H1 (cell line): ENCODE data around the gene NT5C1B. TPM values are rescaled to one million over a fixed set of nuclear protein-coding genes. Genes with fewer than 3 reads are reported as not detected.
A peak's percentile ranks its signal among the peaks of the same experiment; 100 is the strongest.

Experiments
- CTCF ChIA-PET: fragments of 300-600 bp; sonication (Branson Sonifier 250); formaldehyde crosslinking; loops from one replicate; lab custom pipeline; 2021; ENCODE audit not compliant: partially characterized antibody; lab: Charles Lee
- POLR2A ChIA-PET: fragments of 300-600 bp; sonication (Branson Sonifier 250); formaldehyde crosslinking; loops from one replicate; lab custom pipeline; 2021; ENCODE audit warnings: inconsistent platforms; ENCODE audit not compliant: partially characterized antibody; lab: Charles Lee
- DNase-seq, 2 experiments: peaks; one replicate each; pipeline versions ENCODE4 v3.0.0 to v3.0.0-alpha.2; 2010 to 2022; ENCODE audit warnings: low spot score in 2 of 2, low read depth in 1 of 2, mixed read lengths in 1 of 2
- FAIRE-seq: peaks from 2 replicates; lab custom pipeline; 2011; peaks lifted over from hg19 to GRCh38; lab: Jason Lieb, UNC
- H2AFZ ChIP-seq: 2 replicates; pipeline ENCODE4 v1.8.1; 2012; ENCODE audit warnings: low read length, inconsistent platforms
- H2AK5ac ChIP-seq: 2 replicates; pipeline ENCODE4 v1.6.1; 2013; ENCODE audit warnings: low read depth, low read length
- H2BK120ac ChIP-seq: replicated peaks from 2 replicates; pipeline ENCODE3; 2013; ENCODE audit warnings: low read depth, low read length, inconsistent platforms
- H2BK12ac ChIP-seq: 2 replicates; pipeline ENCODE4 v1.6.1; 2013; ENCODE audit warnings: low read depth, low read length
- H2BK15ac ChIP-seq: 2 replicates; pipeline ENCODE4 v1.6.1; 2013; ENCODE audit warnings: low read length
- H2BK20ac ChIP-seq: 2 replicates; pipeline ENCODE4 v1.6.1; 2013; ENCODE audit warnings: low read length
- H2BK5ac ChIP-seq: 2 replicates; pipeline ENCODE4 v1.6.1; 2013; ENCODE audit warnings: low read depth, low read length
- H3K14ac ChIP-seq: 2 replicates; pipeline ENCODE4 v1.6.1; 2013; ENCODE audit warnings: inconsistent platforms; ENCODE audit not compliant: insufficient read length
- H3K18ac ChIP-seq: 2 replicates; pipeline ENCODE4 v1.6.1; 2013; ENCODE audit warnings: low read length; ENCODE audit errors: extremely low read depth
- H3K23ac ChIP-seq: 2 replicates; pipeline ENCODE4 v1.6.1; 2013; ENCODE audit warnings: inconsistent platforms; ENCODE audit not compliant: insufficient read length
- H3K23me2 ChIP-seq: 2 replicates; pipeline ENCODE4 v1.6.1; 2013; ENCODE audit warnings: low read depth, low read length
- H3K27ac ChIP-seq: 2 replicates; pipeline ENCODE4 v1.6.1; 2011; ENCODE audit warnings: low read depth, low read length, inconsistent platforms
- H3K27me3 ChIP-seq, 4 experiments: replicated peaks in 1 of 4; 1 replicate in 1 of 4; 2 replicates in 3 of 4; pipeline versions ENCODE4 v1.6.1 to v1.8.1; 2011 to 2013; ENCODE audit warnings: low read length in 3 of 4, mild to moderate bottlenecking in 3 of 4, inconsistent platforms in 2 of 4, mixed read lengths in 2 of 4, moderate library complexity in 1 of 4; ENCODE audit not compliant: control insufficient read depth in 3 of 4, insufficient read depth in 3 of 4; ENCODE audit errors: extremely low read depth in 1 of 4
- H3K36me3 ChIP-seq, 4 experiments: 2 replicates each; pipeline versions ENCODE4 v1.6.1 to v1.8.1; 2011 to 2013; ENCODE audit warnings: mild to moderate bottlenecking in 4 of 4, low read length in 3 of 4, moderate library complexity in 2 of 4, control low read depth in 1 of 4, inconsistent platforms in 1 of 4; ENCODE audit not compliant: insufficient read depth in 4 of 4, control insufficient read depth in 2 of 4
- H3K4ac ChIP-seq: replicated peaks from 2 replicates; pipeline ENCODE3; 2013; ENCODE audit warnings: low read length, low read depth, mixed read lengths, inconsistent platforms; ENCODE audit not compliant: insufficient read length
- H3K4me1 ChIP-seq, 4 experiments: replicated peaks in 1 of 4; 1 replicate in 1 of 4; 2 replicates in 3 of 4; pipeline versions ENCODE4 v1.6.1 to v1.8.1; 2011 to 2013; ENCODE audit warnings: low read length in 3 of 4, inconsistent platforms in 2 of 4, mixed read lengths in 1 of 4; ENCODE audit not compliant: insufficient read depth in 4 of 4, control insufficient read depth in 3 of 4
- H3K4me2 ChIP-seq, 2 experiments: 2 replicates each; pipeline versions ENCODE4 v1.6.1 to v1.8.1; 2011 to 2013; ENCODE audit warnings: low read depth in 2 of 2, low read length in 2 of 2, control low read depth in 1 of 2, inconsistent platforms in 1 of 2, mild to moderate bottlenecking in 1 of 2; ENCODE audit not compliant: insufficient read depth in 1 of 2
- H3K4me3 ChIP-seq, 4 experiments: fragments of 200-600, 300-600 bp in 1 of 4; sonication (generic), shearing (Covaris generic), sonication (Bioruptor Twin) in 1 of 4; 2 replicates each; pipeline versions ENCODE4 v1.5.1 to v1.8.1; 2011 to 2016; ENCODE audit warnings: low read length in 4 of 4, low read depth in 3 of 4, control low read depth in 2 of 4, inconsistent platforms in 2 of 4, mild to moderate bottlenecking in 2 of 4, mixed read lengths in 1 of 4, moderate library complexity in 1 of 4; ENCODE audit not compliant: insufficient read depth in 2 of 4; ENCODE audit errors: extremely low read depth in 1 of 4
- H3K56ac ChIP-seq: replicated peaks from 2 replicates; pipeline ENCODE3; 2013; ENCODE audit warnings: low read depth, mild to moderate bottlenecking, mixed read lengths, low read length, inconsistent platforms; ENCODE audit not compliant: insufficient read length
- H3K79me1 ChIP-seq: 2 replicates; pipeline ENCODE4 v1.6.1; 2013; ENCODE audit warnings: low read depth, low read length, control low read depth
- H3K79me2 ChIP-seq, 2 experiments: 2 replicates each; pipeline versions ENCODE4 v1.6.1 to v1.8.1; 2012 to 2013; ENCODE audit warnings: low read length in 2 of 2, mild to moderate bottlenecking in 2 of 2, inconsistent platforms in 1 of 2; ENCODE audit not compliant: insufficient read depth in 2 of 2, control insufficient read depth in 1 of 2
- H3K9ac ChIP-seq, 4 experiments: replicated peaks in 1 of 4; 1 replicate in 1 of 4; 2 replicates in 3 of 4; pipeline versions ENCODE4 v1.6.1 to v1.8.1; 2011 to 2013; ENCODE audit warnings: low read depth in 3 of 4, low read length in 3 of 4, control low read depth in 2 of 4, mild to moderate bottlenecking in 2 of 4, moderate library complexity in 2 of 4, inconsistent platforms in 1 of 4; ENCODE audit errors: extremely low read depth in 1 of 4
- H3K9me3 ChIP-seq, 2 experiments: 2 replicates each; pipeline versions ENCODE4 v1.6.1 to v1.8.1; 2012 to 2013; ENCODE audit warnings: mild to moderate bottlenecking in 2 of 2, moderate library complexity in 2 of 2, control low read depth in 1 of 2, inconsistent platforms in 1 of 2, low read depth in 1 of 2, low read length in 1 of 2, mixed read lengths in 1 of 2; ENCODE audit not compliant: insufficient read depth in 2 of 2
- H4K20me1 ChIP-seq, 2 experiments: replicated peaks in 1 of 2; 2 replicates each; pipeline versions ENCODE3 to v1.8.1; 2011 to 2013; ENCODE audit warnings: inconsistent platforms in 2 of 2, low read length in 2 of 2, mild to moderate bottlenecking in 1 of 2; ENCODE audit not compliant: insufficient read depth in 2 of 2, control insufficient read depth in 1 of 2
- H4K5ac ChIP-seq: 2 replicates; pipeline ENCODE4 v1.6.1; 2013; ENCODE audit warnings: low read length, low read depth, mixed read lengths, inconsistent platforms; ENCODE audit not compliant: insufficient read length
- H4K8ac ChIP-seq: 2 replicates; pipeline ENCODE4 v1.8.0; 2013; ENCODE audit warnings: mild to moderate bottlenecking, moderate library complexity, low read length, inconsistent platforms; ENCODE audit not compliant: insufficient read depth; ENCODE audit errors: extremely low read depth
- H4K91ac ChIP-seq: replicated peaks from 2 replicates; pipeline ENCODE3; 2013; ENCODE audit warnings: low read length, mixed read lengths, inconsistent platforms; ENCODE audit not compliant: insufficient read length
- ATF2 ChIP-seq: IDR thresholded peaks from 2 replicates; pipeline ENCODE4 v1.6.1; 2012; ENCODE audit warnings: low read length, inconsistent platforms
- CHD2 ChIP-seq: IDR thresholded peaks from 2 replicates; pipeline ENCODE4 v1.6.1; 2012; ENCODE audit warnings: low read length, improper control_type of control experiment
- FOSL1 ChIP-seq: IDR thresholded peaks from 2 replicates; pipeline ENCODE4 v1.6.1; 2011; ENCODE audit warnings: mild to moderate bottlenecking, low read depth, low read length, moderate library complexity; ENCODE audit not compliant: insufficient read depth
- MAX ChIP-seq: IDR thresholded peaks from 2 replicates; pipeline ENCODE4 v1.6.1; 2012; ENCODE audit warnings: inconsistent platforms
- NANOG ChIP-seq: IDR thresholded peaks from 2 replicates; pipeline ENCODE4 v1.6.1; 2011; ENCODE audit warnings: low read length, low read depth, mild to moderate bottlenecking, inconsistent platforms; ENCODE audit not compliant: insufficient read depth, poor library complexity, severe bottlenecking
- SIX5 ChIP-seq: IDR thresholded peaks from 2 replicates; pipeline ENCODE4 v1.6.1; 2011; ENCODE audit warnings: mild to moderate bottlenecking, low read depth, low read length
- SP1 ChIP-seq: IDR thresholded peaks from 2 replicates; pipeline ENCODE4 v1.6.1; 2011; ENCODE audit warnings: low read depth, low read length
- SP2 ChIP-seq: IDR thresholded peaks from 2 replicates; pipeline ENCODE4 v1.6.1; 2012; ENCODE audit warnings: mild to moderate bottlenecking, low read length, inconsistent platforms
- TEAD4 ChIP-seq: IDR thresholded peaks from 2 replicates; pipeline ENCODE4 v1.6.1; 2012; ENCODE audit warnings: low read depth, low read length, inconsistent platforms, mixed read lengths
- WGBS, 2 experiments: shearing (Covaris generic) in 1 of 2; methylation state at CpG; one replicate each; pipeline versions ENCODE4 v1.1.6 to v1.1.7; 2013 to 2015; ENCODE audit warnings: low lambda C conversion rate in 2 of 2, mixed read lengths in 2 of 2, inconsistent platforms in 1 of 2, low coverage in 1 of 2, missing lambda C conversion rate in 1 of 2; ENCODE audit not compliant: insufficient replicate concordance in 2 of 2, insufficient coverage in 1 of 2, insufficient read length in 1 of 2; ENCODE audit errors: extremely low coverage in 1 of 2, missing lambda C conversion rate in 1 of 2; 5-methylcytosine and 5-hydroxymethylcytosine counted together
- polyA plus RNA-seq, 7 experiments: library from polyadenylated mRNA; depleted of rRNA in 3 of 7; stranded (reverse) in 5 of 7; unstranded in 2 of 7; fragments of >200 nt in 5 of 7; fragments of 200-250 nt in 2 of 7; gene quantifications; 1 replicate in 5 of 7; 2 replicates in 1 of 7; 4 replicates in 1 of 7; pipeline versions ENCODE4 v1.2.1 to v1.2.3, GENCODE V29; 2011 to 2013; ENCODE audit warnings: missing spikeins in 2 of 7, mixed read lengths in 2 of 7
- total RNA-seq: library from RNA; stranded (reverse); fragmentation: NEBNext Ultra II Directional; extraction: Animal tissue kit (Norgen Biotek cat#: 25700); gene quantifications from 2 replicates; pipeline ENCODE4 v1.2.1, GENCODE V29; 2021

The NT5C1B gene
- total and polyA plus RNA-seq, 2 of the 8 experiments (the other 6 are each of a cell fraction or from before 2014, with no cell fraction given): not detected

GRCh38 chr2:18514526-18515461 lies 74.6 kb downstream of the NT5C1B start:
- no peak overlapping the region for H3K14ac ChIP-seq
- H4K91ac ChIP-seq: no peak overlapping the region
- H2BK20ac ChIP-seq: no peak overlapping the region
- H2BK120ac ChIP-seq: no peak overlapping the region
- CTCF ChIA-PET: interaction anchor here (0.7 to 1.6 kb wide), 4 partner anchors 12 to 1625 kb away, joined by 3 read pairs; no protein-coding TSS in a partner anchor
- no peak for FAIRE-seq
- no peak overlapping the region for H3K9ac ChIP-seq
- no peak for TF ChIP-seq MAX
- TF ChIP-seq NANOG: no peak
- no peak for TF ChIP-seq ATF2
- no peak for TF ChIP-seq CHD2
- no peak for TF ChIP-seq SIX5
- TF ChIP-seq FOSL1: no peak
- TF ChIP-seq SP1: no peak
- TF ChIP-seq SP2: no peak
- TF ChIP-seq TEAD4: no peak
- TF ChIP-seq, all 59 proteins: peak for 0
- no peaks in the 10 kb centered on the region for H3K9me3 ChIP-seq
- no peak overlapping the region for H3K4me2 ChIP-seq
- no peak overlapping the region for H3K27ac ChIP-seq
- H3K18ac ChIP-seq: no peak overlapping the region
- 0 out of 2 replicates have a peak overlapping the region, but pooled peaks have one; percentile 30 for H2AFZ ChIP-seq
- no peak overlapping the region for H3K23ac ChIP-seq
- no peaks in the 10 kb centered on the region for H4K20me1 ChIP-seq
- no peak overlapping the region for H2BK5ac ChIP-seq
- H3K56ac ChIP-seq: no peak overlapping the region
- no peak overlapping the region for H2BK15ac ChIP-seq
- WGBS, 2 experiments: 84% methylated on average over 4 of the region's 4 CpGs; no CpG with 5 or more reads in 1 of the 2 experiments
- no peaks in the 10 kb centered on the region for H3K27me3 ChIP-seq
- H3K79me1 ChIP-seq: no peaks in the 10 kb centered on the region
- H3K79me2 ChIP-seq: no peaks in the 10 kb centered on the region
- no peak overlapping the region for H4K8ac ChIP-seq
- H4K5ac ChIP-seq: no peak overlapping the region
- no peaks in the 10 kb centered on the region for H3K36me3 ChIP-seq
- H3K4me3 ChIP-seq: no peak overlapping the region
- POLR2A ChIA-PET: no interaction called here
- no peak overlapping the region for H3K4ac ChIP-seq
- no peak overlapping the region for H2AK5ac ChIP-seq
- no peaks in the 10 kb centered on the region; a peak in 1 of 7 replicates for H3K4me1 ChIP-seq
- H3K23me2 ChIP-seq: peaks cover 2% of the 10 kb centered on the region; the same call in 1 of the 2 replicates
- DNase-seq: no peak
- H2BK12ac ChIP-seq: no peak overlapping the region
